Fibroblast of skin of back (primary cell): Measurements from ENCODE around the gene REPS1.

Source experiments
- DNase-seq: peaks from one replicate; pipeline ENCODE4 v3.0.0-alpha.2; 2013

Gene REPS1

DNA sequence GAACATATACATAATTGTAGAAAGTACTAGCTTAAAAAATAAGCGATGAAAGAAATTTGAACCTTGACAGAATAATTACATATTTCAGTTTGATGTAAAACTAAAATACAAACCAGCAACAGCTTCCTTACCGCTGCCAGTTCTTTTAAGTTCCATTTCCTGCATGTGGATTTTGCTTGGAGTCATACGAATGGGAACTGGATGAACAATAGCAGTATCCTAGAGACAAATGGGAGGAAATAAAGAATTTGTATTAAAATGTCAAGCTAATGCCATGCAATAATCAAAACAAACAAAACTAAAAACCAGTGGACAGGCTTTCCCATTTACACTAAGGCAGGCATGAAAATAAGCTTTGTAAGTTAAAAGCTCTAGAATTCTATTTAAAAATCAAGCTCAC is 67.1 kb downstream of the REPS1 start:
- no peak for DNase-seq

DNA sequence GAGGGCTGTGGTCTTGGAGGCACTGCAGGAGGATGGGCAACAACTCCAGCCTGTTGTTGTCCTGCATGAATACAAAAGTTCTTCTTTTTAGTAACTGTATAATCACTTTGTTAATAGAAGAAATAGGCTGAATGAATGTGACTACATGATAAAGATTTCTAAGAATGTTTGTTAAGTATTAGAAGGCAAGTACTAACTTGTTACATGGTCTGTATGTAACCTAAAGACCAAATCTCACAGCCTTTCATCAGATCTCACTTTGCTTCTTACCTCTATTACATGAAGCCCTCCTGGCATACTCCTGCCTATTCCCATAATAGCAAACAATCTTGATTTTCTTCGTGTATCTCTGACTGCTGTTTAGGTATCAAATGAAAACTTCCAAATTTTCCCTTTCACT is 73.4 kb downstream of the REPS1 start:
- no peak for DNase-seq

GRCh38 chr6:138912308-138912707 is 75.7 kb downstream of the REPS1 start:
- no peak for DNase-seq

DNA sequence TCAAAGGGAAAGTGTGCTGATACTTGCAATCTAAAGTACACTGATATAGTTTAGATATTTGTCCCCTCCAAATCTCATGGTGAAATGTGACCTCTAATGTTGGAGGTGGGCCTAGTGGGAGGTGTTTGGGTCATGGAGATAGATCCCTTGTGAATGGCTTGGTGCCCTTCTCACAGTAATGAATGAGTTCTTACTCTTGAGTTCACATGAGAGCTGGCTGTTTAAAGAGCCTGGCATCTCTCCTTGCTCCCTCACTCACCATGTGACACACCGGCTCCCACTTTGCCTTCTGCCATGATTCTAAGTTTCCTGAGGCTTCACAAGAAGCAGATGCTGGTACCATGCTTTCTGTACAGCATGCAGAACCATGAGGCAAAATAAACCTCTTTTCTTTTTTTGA is 78.1 kb downstream of the REPS1 start:
- no peak for DNase-seq

DNA sequence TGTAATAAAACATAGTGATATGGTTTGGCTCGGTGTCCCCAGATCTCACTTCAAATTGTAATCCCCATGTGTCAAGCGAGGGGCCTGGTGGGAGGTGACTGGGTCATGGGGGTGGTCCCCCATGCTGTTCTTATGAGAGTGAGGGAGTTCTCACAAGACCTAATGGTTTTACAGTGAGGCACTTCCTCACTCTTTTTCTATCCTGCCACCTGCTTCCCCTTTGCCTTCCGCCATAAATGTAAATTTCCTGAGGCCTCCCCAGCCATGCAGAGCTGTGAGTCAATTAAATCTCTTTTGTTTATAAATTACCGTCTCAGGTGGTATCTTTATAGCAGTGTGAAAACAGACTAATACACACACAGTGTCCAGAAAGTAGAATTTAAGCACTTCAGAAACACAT is 78.5 kb downstream of the REPS1 start:
- no peak for DNase-seq

DNA sequence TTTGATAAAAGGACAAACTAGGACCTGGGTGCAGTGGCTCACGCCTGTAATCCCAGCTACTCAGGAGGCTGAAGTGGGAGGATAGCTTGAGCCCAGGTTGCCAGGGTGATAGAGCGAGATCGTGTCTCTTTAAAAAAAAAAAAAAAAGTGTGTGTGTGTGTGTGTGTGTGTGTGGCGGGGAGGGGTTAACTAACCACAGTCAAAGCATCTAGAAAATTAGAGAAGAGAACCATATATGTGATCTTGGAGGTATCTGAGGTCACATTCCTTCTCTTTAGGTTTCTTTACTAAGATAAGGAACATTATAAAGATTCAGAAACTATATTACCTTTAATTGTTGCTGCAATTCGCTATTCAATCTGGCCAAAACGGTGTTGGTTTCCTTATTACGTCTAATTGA is 80.9 kb downstream of the REPS1 start:
- DNase-seq, result no peak

DNA sequence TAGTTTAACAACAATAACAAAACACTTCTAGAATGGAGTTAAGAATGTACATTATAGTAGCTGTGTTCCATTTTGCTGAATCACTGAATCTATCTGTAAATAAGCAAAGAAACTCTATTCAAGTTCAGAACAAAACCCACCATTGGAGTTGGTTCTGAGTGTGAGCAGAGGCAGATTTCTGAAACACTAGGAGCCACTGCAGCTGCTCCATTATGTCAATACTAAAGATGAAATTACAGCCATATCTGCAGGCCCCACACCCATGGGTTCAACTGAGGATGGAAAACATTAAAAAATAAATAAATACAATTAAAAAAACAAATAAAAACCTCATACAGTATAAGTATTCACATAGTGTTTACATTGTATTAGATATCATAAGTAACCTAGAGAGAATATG is 91.0 kb downstream of the REPS1 start:
- DNase-seq, result no peak

DNA sequence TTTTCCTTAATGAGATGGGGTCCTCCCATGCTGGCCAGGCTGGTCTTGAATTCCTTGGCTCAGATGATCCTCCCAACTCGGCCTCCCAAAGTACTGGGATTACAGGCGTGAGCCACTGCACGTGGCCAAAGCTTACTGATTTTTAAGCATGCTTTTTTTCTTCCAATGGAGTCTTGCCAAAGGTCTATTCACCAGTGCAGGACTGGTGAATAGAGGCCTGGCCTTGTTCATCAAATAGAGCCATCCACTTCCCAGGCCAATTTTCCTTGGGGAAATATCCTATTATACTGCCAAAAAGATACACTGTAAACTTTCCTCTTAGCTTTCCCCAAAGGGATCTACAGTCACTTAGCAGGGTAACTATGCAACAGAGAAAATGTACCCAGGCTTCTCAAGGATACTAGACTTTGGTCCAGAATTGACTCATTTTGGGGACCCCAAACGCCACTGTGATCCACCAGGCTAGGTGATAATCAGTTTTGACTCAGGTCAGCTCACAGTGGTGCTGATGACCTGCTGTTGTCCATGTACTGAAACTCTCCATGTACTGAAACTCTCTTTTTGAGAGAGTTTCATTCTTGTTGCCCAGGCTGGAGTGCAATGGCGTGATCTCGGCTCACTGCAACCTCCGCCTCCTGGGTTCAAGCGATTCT is 91.8 kb downstream of the REPS1 start:
- DNase-seq, result no peak

DNA sequence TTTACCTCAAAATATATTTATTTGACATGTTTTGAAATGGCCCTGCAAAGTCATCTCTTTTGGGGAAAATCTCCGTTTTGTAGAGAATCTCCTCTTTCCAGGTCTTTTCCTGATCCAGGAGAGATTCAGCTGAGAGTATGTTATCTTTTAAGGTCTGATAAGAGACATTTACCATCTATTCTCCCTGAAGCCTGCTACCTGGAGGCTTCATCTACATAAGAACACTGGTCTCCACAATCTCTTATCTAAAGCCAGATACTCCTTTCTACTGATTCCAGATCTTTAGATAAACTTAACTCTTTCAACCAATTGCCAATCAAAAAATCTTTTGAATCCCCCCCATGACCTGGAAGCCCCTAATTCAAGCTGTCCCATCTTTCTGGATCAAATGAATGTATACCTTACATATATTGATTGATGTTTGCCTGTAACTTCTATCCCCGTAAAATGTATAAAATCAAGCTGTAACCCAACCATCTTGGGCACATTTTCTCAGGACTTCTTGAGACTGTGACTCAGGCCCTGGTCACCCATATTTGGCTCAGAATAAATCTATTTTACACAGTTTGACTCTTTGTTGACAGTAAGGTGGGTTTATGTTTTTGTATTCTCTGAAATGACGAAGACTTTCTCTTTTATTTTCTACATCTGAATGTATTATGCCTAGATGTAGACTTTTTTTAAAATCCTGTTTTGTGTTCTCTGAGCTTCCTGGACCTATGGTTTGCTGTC is 96.6 kb downstream of the REPS1 start:
- peak; percentile 7 for DNase-seq

- peak; percentile 10 for DNase-seq
These were observed 102.8 kb downstream of the REPS1 start for GRCh38 chr6:138885156-138885819.

DNA sequence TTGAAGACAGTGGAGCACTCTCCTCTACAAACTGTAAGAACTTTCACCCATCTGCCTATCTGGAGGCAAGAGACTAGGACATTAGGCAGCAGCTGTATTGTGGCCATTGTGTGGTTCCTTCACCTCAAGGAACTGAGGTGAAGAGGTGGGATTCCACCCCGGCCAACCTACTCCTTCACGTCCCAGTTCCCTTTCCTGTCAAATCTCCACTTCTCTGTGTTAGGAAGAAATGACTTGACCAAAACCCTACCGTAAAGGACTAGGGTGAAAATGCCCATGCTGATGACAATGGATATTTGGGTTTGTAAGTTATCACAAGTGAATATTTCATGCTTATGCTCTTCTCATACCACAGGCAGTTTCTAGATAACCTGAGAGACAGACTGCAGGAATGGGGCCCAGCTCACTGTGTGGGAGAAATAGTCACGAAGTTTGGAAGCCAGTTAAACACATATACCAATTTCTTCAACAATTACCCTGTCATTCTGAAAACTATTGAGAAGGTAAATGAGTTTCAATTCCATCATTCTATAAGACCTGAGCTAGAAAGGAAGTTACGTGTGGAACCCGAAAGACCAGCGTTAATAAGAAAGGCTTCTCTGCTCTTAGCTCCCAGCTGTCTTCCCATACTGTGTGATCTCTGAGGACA is 105.6 kb downstream of the REPS1 start:
- DNase-seq, result no peak

DNA sequence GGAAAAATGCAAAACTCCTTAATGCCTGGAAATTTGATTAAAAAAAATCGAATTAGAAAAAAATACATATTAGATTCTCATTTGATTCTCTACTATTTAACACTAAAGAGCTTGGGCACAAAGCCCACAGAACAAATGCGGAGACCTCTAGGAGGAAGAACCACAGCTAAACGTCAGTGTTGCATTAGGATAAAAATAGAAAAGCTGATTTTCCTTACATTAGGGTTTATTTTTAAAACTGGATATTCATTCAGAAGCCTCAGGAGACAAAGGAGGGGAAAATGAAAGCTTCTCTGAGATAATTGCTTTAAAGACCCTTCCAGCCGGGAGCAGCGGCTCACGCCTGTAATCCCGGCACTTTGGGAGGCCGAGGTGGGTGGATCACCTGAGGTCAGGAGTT is 114.9 kb downstream of the REPS1 start:
- no peak for DNase-seq

GRCh38 chr6:138869398-138869797 is 118.7 kb downstream of the REPS1 start:
- no peak for DNase-seq

DNA sequence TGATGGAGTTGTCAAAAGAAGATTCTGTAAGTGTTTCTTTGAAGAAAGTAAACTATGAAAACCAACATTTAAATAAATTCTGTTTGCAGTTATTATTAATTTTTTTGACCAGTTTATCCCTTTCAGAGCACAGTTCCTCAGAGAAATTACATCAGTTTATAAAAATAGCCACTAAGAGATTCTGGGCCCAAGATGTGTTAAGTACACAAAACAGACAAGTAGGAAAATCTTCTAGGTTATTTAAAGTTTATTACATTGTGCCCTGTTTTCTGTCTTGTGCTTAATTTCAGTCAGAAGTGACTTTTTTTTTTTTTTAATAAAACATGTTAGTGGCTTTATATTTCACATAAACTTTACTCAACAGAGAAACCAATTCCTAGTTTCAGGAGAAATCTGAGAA is 119.9 kb downstream of the REPS1 start:
- DNase-seq, result no peak

GRCh38 chr6:138865480-138866109 is 122.5 kb downstream of the REPS1 start:
- DNase-seq, result no peak

GRCh38 chr6:138864343-138864890 is 123.6 kb downstream of the REPS1 start:
- DNase-seq, result peak; percentile 8

DNA sequence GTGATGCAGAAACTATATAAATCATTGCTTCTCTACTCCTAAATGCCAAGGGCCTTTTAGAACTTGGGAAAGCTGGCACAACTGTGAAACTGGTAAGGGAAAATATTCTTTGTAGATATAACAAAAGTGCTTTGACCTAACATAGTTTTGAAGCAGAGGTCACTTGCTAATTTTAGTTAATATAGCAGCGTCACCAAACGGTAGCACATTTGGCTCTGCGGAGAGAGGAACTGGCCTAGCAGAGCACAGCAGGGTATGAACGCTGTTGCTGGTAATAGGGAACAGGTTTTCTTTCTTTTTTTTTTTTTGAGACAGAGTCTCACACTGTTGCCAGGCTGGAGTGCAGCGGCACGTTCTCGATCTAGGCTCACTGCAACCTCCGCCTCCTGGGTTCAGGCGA is 124.7 kb downstream of the REPS1 start:
- DNase-seq, result peak; percentile 9

- DNase-seq, result no peak
These were observed 125.6 kb downstream of the REPS1 start for GRCh38 chr6:138862456-138862855.

DNA sequence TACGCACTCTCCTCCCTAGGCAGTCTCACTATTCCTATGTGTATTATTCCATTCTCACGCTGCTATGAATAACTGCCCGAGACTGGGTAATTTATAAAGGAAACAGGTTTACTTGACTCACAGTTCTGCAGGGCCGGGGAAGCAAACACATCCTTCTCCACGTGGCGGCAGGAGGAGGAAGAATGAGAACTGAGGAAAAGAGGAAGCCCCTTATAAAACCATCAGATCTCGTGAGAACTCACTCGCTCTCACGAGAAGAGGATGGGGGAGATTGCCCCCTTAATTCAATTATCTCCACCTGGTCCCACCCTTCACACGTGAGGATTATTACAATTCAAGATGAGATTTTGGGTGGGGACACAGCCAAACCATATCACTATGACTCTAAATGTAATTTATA is 130.3 kb downstream of the REPS1 start:
- no peak for DNase-seq

- no peak for DNase-seq
These were observed 131.4 kb downstream of the REPS1 start for GRCh38 chr6:138856654-138857053.
